Endothelial cell of umbilical vein (primary cell): ENCODE data around the gene SRP9. TPM values are rescaled to one million over a fixed set of nuclear protein-coding genes. Genes with fewer than 3 reads are reported as not detected.
"Not testable (repeated sequence)": the region's sequence is repeated elsewhere in the genome, so short reads cannot be mapped to it uniquely, and the experiment has no call there.

Experiments
- BruUV-seq: library from RNA; stranded (reverse); fragments of 400-500 nt; replicated peaks from 2 replicates; lab custom pipeline; 2021; lab: Mats Ljungman, UMichigan
- CTCF ChIA-PET: fragments of 300-600, 350-600 bp; sonication (Branson Sonifier 250); formaldehyde crosslinking; loops from one replicate; lab custom pipeline; 2021; ENCODE audit warnings: antibody characterized with exemption, inconsistent platforms; lab: Charles Lee
- POLR2A ChIA-PET: fragments of 300-600, 350-600 bp; sonication (Branson Sonifier 250); formaldehyde crosslinking; loops from one replicate; lab custom pipeline; 2021; ENCODE audit warnings: antibody characterized with exemption, inconsistent platforms; lab: Charles Lee
- DNase-seq: peaks from one replicate; pipeline ENCODE4 v3.0.0-alpha.2; 2011; ENCODE audit warnings: low read depth, low spot score
- FAIRE-seq: peaks from 2 replicates; lab custom pipeline; 2011; peaks lifted over from hg19 to GRCh38; lab: Jason Lieb, UNC
- H2AFZ ChIP-seq: 2 replicates; pipeline ENCODE4 v1.6.0; 2012; ENCODE audit warnings: low read depth, low read length, control low read depth, inconsistent platforms
- H3K27ac ChIP-seq: 2 replicates; pipeline ENCODE4 v1.5.1; 2011; ENCODE audit warnings: low read depth, mild to moderate bottlenecking, control low read depth, low read length, moderate library complexity; ENCODE audit not compliant: insufficient read depth
- H3K27me3 ChIP-seq, 2 experiments: 2 replicates each; pipeline versions ENCODE4 v1.6.0 to v1.6.1; 2011; ENCODE audit warnings: low read length in 2 of 2, mixed read lengths in 1 of 2; ENCODE audit not compliant: control insufficient read depth in 2 of 2, insufficient read depth in 2 of 2
- H3K36me3 ChIP-seq, 2 experiments: 2 replicates in 1 of 2; 3 replicates in 1 of 2; pipeline ENCODE4 v1.5.1; 2011; ENCODE audit warnings: low read length in 2 of 2, mild to moderate bottlenecking in 1 of 2, moderate library complexity in 1 of 2; ENCODE audit not compliant: control insufficient read depth in 2 of 2, insufficient read depth in 2 of 2; ENCODE audit errors: extremely low read depth in 1 of 2
- H3K4me1 ChIP-seq: 3 replicates; pipeline ENCODE4 v1.5.1; 2011; ENCODE audit warnings: mild to moderate bottlenecking, low read length; ENCODE audit not compliant: control insufficient read depth, insufficient read depth; ENCODE audit errors: extremely low read depth
- H3K4me2 ChIP-seq: 2 replicates; pipeline ENCODE4 v1.6.1; 2011; ENCODE audit warnings: low read length, control low read depth, mixed read lengths; ENCODE audit not compliant: insufficient read depth
- H3K4me3 ChIP-seq, 3 experiments: fragments of 200-600 bp in 1 of 3; sonication (generic), shearing (Covaris generic) in 1 of 3; replicated peaks in 1 of 3; 2 replicates each; pipeline ENCODE4 v1.5.1; 2011 to 2016; ENCODE audit warnings: control low read depth in 3 of 3, low read length in 3 of 3, mild to moderate bottlenecking in 2 of 3, inconsistent platforms in 1 of 3, low read depth in 1 of 3, moderate library complexity in 1 of 3; ENCODE audit not compliant: insufficient read depth in 1 of 3
- H3K79me2 ChIP-seq: 2 replicates; pipeline ENCODE4 v1.6.0; 2012; ENCODE audit warnings: low read length, inconsistent platforms; ENCODE audit not compliant: control insufficient read depth, insufficient read depth
- H3K9ac ChIP-seq: replicated peaks from 2 replicates; pipeline ENCODE3; 2011; ENCODE audit warnings: low read length, control low read depth; ENCODE audit not compliant: insufficient read depth; ENCODE audit errors: extremely low read depth
- H3K9me1 ChIP-seq: replicated peaks from 3 replicates; pipeline ENCODE4 v1.6.0; 2011; ENCODE audit warnings: mild to moderate bottlenecking, low read length; ENCODE audit not compliant: control insufficient read depth, insufficient read depth; ENCODE audit errors: extremely low read depth
- H3K9me3 ChIP-seq: replicated peaks from 2 replicates; pipeline ENCODE4 v1.5.1; 2012; ENCODE audit warnings: low read length, inconsistent platforms; ENCODE audit not compliant: control insufficient read depth, insufficient read depth
- H4K20me1 ChIP-seq: replicated peaks from 2 replicates; pipeline ENCODE3; 2011; ENCODE audit warnings: mild to moderate bottlenecking, low read length; ENCODE audit not compliant: control insufficient read depth, insufficient read depth; ENCODE audit errors: extremely low read depth
- EZH2 ChIP-seq: IDR thresholded peaks from 2 replicates; pipeline ENCODE4 v1.6.1; 2012; ENCODE audit warnings: borderline replicate concordance, low read depth, mild to moderate bottlenecking, moderate library complexity, low read length, inconsistent platforms; ENCODE audit not compliant: severe bottlenecking
- FOS ChIP-seq: IDR thresholded peaks from 2 replicates; pipeline ENCODE4 v1.6.1; 2011; ENCODE audit warnings: mild to moderate bottlenecking, low read length, moderate library complexity, borderline replicate concordance; ENCODE audit not compliant: insufficient read depth
- GATA2 ChIP-seq: IDR thresholded peaks from 2 replicates; pipeline ENCODE4 v1.7.0; 2011; ENCODE audit warnings: low read depth, mild to moderate bottlenecking, moderate library complexity, mixed read lengths, low read length; ENCODE audit not compliant: insufficient read length, insufficient read depth
- JUN ChIP-seq: IDR thresholded peaks from 2 replicates; pipeline ENCODE4 v1.6.1; 2011; ENCODE audit warnings: borderline replicate concordance, low read depth; ENCODE audit not compliant: insufficient read length, insufficient read depth
- MYC ChIP-seq: IDR thresholded peaks from one replicate; pipeline ENCODE4 v1.6.1; 2011; ENCODE audit warnings: mild to moderate bottlenecking, low read depth, low read length
- POLR2A ChIP-seq: IDR thresholded peaks from 2 replicates; pipeline ENCODE4 v1.6.1; 2012; ENCODE audit warnings: low read depth, mild to moderate bottlenecking, control low read depth, low read length
- POLR2AphosphoS5 ChIP-seq: IDR thresholded peaks from 2 replicates; pipeline ENCODE4 v1.6.1; 2012; ENCODE audit warnings: low read depth, mild to moderate bottlenecking, control low read depth, low read length, moderate library complexity; ENCODE audit not compliant: insufficient read depth
- dilution Hi-C: fragments of 300-500 bp; cut with MboI; formaldehyde crosslinking; loops from one replicate; pipeline ENCODE4 v1.15.0; 2019; ENCODE audit warnings: low sequenced_read_pairs; ENCODE audit not compliant: extremely low pct_ligation_motif_present
- intact Hi-C: fragments of 100-400 bp; cut with micrococcal nuclease; formaldehyde crosslinking; loops from one replicate; pipeline ENCODE4 v1.10.0; 2022
- polyA plus RNA-seq, 4 experiments: library from polyadenylated mRNA; depleted of rRNA in 3 of 4; stranded (reverse) in 3 of 4; unstranded in 1 of 4; fragments of >200 nt; gene quantifications; 2 replicates each; pipeline versions ENCODE4 v1.2.1 to v1.2.3, GENCODE V29; 2011 to 2012; ENCODE audit warnings: missing spikeins in 1 of 4
- total RNA-seq: library from RNA; stranded (reverse); gene quantifications from 2 replicates; pipeline ENCODE4 v1.2.3, GENCODE V29; 2021
- TF ChIP-seq, protein P1 (sequence below), 2 donors: IDR thresholded peaks; 1 replicate in 1 of 2; 2 replicates in 1 of 2; pipeline ENCODE4 v1.5.1; 2011; ENCODE audit warnings: low read length in 2 of 2, mild to moderate bottlenecking in 2 of 2, moderate library complexity in 2 of 2, control low read depth in 1 of 2, inconsistent platforms in 1 of 2, low read depth in 1 of 2; ENCODE audit not compliant: insufficient read depth in 1 of 2; ENCODE audit errors: extremely low read depth in 1 of 2
- TF ChIP-seq, protein P2 (sequence below): IDR thresholded peaks from 2 replicates; pipeline ENCODE4 v1.6.1; 2011; ENCODE audit not compliant: insufficient read depth, insufficient read length

SRP9 gene
- total and polyA plus RNA-seq, 2 donors (not counting 3 experiments of a cell fraction or from before 2014, with no cell fraction given): 283 to 384 TPM

DNA sequence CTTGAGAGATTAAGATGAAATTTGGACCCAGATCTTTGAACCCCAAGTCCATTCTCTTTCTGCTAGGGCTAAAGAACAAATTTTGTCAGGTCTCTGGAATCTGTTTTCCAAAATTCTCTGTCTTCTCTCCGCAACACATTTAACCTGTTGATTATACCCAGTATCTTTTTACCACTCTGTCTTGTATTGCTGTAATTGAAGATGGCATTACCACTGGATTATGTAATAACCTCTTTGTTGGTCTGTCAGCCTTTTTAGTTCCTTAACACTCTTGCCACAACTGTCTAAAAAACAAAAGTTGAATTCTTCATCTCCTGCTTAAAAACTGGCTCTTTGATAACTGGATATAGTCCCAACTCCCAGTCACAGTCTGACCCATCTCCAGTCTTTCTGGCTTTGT, 3.0 kb downstream of the SRP9 start:
- POLR2A ChIA-PET: interaction anchor here (0.7 kb wide), 1 partner anchor 30 kb away, joined by 13 read pairs; no protein-coding TSS in a partner anchor
- DNase-seq (no peak), FAIRE-seq (no peak)
- no TSS peak for BruUV-seq
- H3K36me3 ChIP-seq: peaks cover 0 to 3% of the 10 kb centered on the region in 2 experiments
- no peak overlapping the region for H3K27ac ChIP-seq
- peaks cover 67% of the 10 kb centered on the region for H3K79me2 ChIP-seq
- dilution Hi-C loops: no loop called here
- H3K9ac ChIP-seq: no peak overlapping the region
- H2AFZ ChIP-seq: no peak overlapping the region
- peaks cover 35% of the 10 kb centered on the region for H3K4me1 ChIP-seq
- H3K9me3 ChIP-seq: no peaks in the 10 kb centered on the region
- no peaks in the 10 kb centered on the region for H3K27me3 ChIP-seq
- CTCF ChIA-PET: no interaction called here
- no peak overlapping the region for H3K4me2 ChIP-seq
- no peak for TF ChIP-seq EZH2
- TF ChIP-seq JUN: no peak
- no peak for TF ChIP-seq GATA2
- TF ChIP-seq, protein P1, sequence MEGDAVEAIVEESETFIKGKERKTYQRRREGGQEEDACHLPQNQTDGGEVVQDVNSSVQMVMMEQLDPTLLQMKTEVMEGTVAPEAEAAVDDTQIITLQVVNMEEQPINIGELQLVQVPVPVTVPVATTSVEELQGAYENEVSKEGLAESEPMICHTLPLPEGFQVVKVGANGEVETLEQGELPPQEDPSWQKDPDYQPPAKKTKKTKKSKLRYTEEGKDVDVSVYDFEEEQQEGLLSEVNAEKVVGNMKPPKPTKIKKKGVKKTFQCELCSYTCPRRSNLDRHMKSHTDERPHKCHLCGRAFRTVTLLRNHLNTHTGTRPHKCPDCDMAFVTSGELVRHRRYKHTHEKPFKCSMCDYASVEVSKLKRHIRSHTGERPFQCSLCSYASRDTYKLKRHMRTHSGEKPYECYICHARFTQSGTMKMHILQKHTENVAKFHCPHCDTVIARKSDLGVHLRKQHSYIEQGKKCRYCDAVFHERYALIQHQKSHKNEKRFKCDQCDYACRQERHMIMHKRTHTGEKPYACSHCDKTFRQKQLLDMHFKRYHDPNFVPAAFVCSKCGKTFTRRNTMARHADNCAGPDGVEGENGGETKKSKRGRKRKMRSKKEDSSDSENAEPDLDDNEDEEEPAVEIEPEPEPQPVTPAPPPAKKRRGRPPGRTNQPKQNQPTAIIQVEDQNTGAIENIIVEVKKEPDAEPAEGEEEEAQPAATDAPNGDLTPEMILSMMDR (IDR thresholded peaks at IDR 0.05; ENCODE audit: extremely low read depth in 1 of 2, insufficient read depth in 1 of 2, low read depth in 1 of 2, low read length in 2 of 2): no peak
- no peak for TF ChIP-seq FOS
- TF ChIP-seq, protein P2, sequence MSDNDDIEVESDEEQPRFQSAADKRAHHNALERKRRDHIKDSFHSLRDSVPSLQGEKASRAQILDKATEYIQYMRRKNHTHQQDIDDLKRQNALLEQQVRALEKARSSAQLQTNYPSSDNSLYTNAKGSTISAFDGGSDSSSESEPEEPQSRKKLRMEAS: no peak
- TF ChIP-seq POLR2AphosphoS5: no peak
- no peak for TF ChIP-seq MYC
- no peak for TF ChIP-seq POLR2A
- no peak overlapping the region for H3K4me3 ChIP-seq
- intact Hi-C loops: no loop called here
- H4K20me1 ChIP-seq: peaks cover 5% of the 10 kb centered on the region
- no peaks in the 10 kb centered on the region for H3K9me1 ChIP-seq

DNA sequence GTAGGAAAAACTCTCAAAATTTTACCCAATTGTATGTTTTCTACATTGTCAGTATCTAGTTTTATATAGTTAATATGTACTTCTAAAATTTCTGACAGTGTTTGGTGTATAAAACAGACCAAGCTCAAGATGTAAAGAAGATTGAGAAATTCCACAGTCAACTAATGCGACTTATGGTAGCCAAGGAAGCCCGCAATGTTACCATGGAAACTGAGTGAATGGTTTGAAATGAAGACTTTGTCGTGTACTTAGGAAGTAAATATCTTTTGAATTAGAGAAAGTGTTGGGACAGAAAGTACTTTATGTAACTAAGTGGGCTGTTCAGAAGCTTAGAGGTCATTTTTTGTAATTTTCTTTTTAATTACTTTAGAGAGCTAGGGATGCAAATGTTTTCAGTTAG, 11.5 kb downstream of the SRP9 start:
- H3K9me3 ChIP-seq, intact Hi-C loops, H3K4me3 ChIP-seq, DNase-seq, H3K9me1 ChIP-seq, BruUV-seq, H3K9ac ChIP-seq, H3K27ac ChIP-seq, H3K4me1 ChIP-seq, H3K4me2 ChIP-seq, H3K27me3 ChIP-seq, H4K20me1 ChIP-seq, FAIRE-seq, dilution Hi-C loops, POLR2A ChIA-PET, H2AFZ ChIP-seq: not testable (repeated sequence)
- Histone ChIP-seq H3K79me2 (peaks cover 26% of the 10 kb centered on the region), H3K36me3 (peaks cover 23 to 24% of the 10 kb centered on the region in 2 experiments)
- CTCF ChIA-PET: interaction anchor here (2.5 kb wide), 1 partner anchor 11 kb away, joined by 8 read pairs; the partner anchor contains the start of gene SRP9
